Stimulated activated naive B cell treated with anti-CD40 and anti-IgM and Interleukin-4, amounts not matched to agents 10 μg/mL and 1 μg/mL and 100 μg/mL, for 72 hours (primary cell): ENCODE data around the gene ARVCF.

Experiments used
- ATAC-seq, 2 donors: fragments of 150-1000 bp; cut with Tn5 transposase; replicated peaks; 2 replicates each; pipeline ENCODE4 v1.10.0; 2021; ENCODE audit warnings: moderate library complexity in 1 of 2
- DNase-seq: peaks from one replicate; pipeline ENCODE4 v3.0.0; 2021
- H3K27ac Mint-ChIP-seq: one replicate; pipeline ENCODE4 v1.8.0; 2022; ENCODE audit warnings: mild to moderate bottlenecking, mixed read lengths
- H3K27me3 Mint-ChIP-seq, 2 donors: one replicate each; pipeline ENCODE4 v1.8.0; 2022; ENCODE audit warnings: mixed read lengths in 2 of 2
- H3K36me3 Mint-ChIP-seq, 2 donors: one replicate each; pipeline ENCODE4 v1.8.0; 2022; ENCODE audit warnings: mixed read lengths in 2 of 2, mild to moderate bottlenecking in 1 of 2
- H3K4me1 Mint-ChIP-seq, 2 donors: one replicate each; pipeline ENCODE4 v1.8.0; 2022; ENCODE audit warnings: mixed read lengths in 2 of 2, mild to moderate bottlenecking in 1 of 2
- H3K4me3 Mint-ChIP-seq, 2 donors: one replicate each; pipeline ENCODE4 v1.8.0; 2022; ENCODE audit warnings: mild to moderate bottlenecking in 2 of 2, mixed read lengths in 2 of 2, moderate library complexity in 1 of 2
- H3K9me3 Mint-ChIP-seq, 2 donors: one replicate each; pipeline ENCODE4 v1.8.0; 2022; ENCODE audit warnings: mixed read lengths in 2 of 2, mild to moderate bottlenecking in 1 of 2

Gene ARVCF

DNA sequence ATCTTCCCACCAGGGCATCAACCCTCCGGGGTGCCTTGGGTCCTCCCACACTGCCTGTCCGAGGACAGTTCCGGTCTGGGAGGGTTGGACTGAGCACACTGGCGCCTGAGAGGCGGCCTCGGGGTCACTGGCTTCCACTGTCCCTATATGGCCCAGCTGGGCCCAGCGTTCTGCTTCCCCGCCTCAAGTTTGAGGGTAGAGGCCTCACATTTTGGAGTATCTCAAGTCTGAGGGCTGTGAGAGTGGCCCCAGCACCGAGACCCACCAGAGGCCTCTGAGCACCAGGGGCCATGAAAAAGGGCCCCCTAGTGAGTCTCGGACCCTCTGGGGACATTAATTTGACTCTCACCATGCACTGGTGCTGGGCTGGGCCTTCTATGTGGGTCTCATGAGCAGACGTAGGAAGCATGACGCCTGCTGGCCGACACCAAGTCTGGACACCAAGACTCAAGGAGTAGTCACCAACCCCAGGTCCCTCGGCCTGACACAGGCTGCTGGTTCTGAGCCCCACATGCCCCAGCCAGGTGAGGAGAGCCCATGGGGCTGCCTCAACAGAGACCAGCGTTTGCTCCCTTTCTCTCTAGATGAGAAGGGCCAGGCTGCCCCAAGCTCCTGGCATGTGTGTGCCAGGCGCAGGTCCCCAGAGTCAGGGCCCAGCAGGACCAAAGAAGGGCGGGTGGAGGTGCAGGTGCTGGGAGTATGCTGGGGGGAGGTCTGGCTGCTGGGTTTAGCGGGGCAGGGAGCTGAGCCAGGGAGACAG is 27.5 kb downstream of the ARVCF start:
- no peaks in the 10 kb centered on the region for H3K36me3 Mint-ChIP-seq
- ATAC-seq: no peak
- no peaks in the 10 kb centered on the region for H3K9me3 Mint-ChIP-seq
- no peak overlapping the region for H3K4me3 Mint-ChIP-seq
- H3K27me3 Mint-ChIP-seq: peaks cover 0 to 11% of the 10 kb centered on the region in 2 donors
- no peak for DNase-seq
- H3K27ac Mint-ChIP-seq: no peak overlapping the region
- H3K4me1 Mint-ChIP-seq: peaks cover 7 to 17% of the 10 kb centered on the region in 2 donors

DNA sequence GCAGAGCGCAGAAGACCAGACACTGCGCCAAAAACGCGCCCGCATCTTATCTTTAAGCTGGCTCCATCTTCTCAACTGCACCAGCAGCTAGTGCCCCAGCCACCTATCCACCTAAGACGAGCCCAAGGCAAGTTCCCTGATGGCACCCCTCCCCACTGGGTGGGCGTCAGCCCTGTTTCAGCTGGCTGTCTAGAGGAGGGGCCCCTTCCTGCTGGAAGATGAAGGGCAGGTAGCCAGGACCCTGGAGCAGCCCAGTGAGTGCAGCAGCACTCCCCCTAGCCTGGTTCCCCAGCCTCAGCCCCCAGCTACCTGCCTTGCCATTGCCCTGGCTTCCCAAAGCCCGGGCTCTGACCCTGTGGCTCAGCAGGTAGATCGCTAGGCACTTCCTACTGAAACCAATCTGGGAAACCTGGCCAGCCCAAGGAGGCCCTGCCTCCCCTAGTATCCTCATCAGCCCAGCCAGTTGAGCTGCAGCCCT is 28.3 kb downstream of the ARVCF start:
- ATAC-seq (no peak), DNase-seq (no peak)
- Mint-ChIP-seq H3K4me1 (peaks cover 6 to 17% of the 10 kb centered on the region in 2 donors), H3K36me3 (no peaks in the 10 kb centered on the region), H3K9me3 (no peaks in the 10 kb centered on the region), H3K27me3 (peaks cover 0 to 5% of the 10 kb centered on the region in 2 donors), H3K4me3 (peak overlapping the region in 1 of 2 donors; percentile 62), H3K27ac (no peak overlapping the region)

DNA sequence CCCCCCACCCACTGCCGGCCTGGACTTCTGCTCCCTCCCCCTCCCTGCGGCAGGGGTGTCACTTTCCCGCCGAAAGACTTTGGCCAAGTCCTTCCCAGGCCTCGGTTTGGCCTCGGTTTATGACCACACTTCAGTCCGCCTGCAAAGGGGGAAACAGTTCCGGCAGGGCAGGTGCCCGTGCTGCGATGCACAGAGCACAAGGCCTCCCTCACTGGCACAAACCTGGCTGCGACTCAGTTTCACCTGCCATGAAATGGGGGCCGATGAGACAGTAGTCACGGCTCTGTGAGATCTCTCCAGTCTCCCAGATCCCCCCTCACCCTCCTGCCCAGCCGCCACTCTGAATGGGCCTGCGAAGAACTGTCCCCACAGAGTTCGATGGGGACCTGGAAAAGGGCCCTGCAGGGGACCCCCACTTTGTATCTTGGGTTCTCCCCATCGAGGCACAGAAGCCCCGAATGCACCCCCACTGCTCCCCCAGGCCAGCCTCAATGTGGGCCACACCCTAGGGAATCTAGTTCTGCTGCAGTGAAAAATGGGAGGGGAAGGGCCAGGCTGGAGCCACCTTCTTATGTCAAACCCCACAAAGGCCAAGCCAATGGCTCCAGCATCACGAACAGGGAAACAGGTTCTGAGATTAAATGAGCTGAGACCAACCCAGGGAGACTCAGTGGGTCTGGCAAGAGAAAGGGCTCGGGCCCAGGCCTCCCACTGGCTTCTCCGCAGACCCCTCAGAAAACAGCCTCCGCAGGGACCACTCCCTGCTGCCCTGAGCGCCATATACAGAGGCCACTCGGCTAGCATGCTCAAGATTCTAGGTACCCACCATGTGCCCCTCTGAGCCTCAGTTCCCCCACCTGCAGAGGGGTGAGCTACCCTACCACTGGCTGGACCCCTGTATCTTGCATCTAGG is 29.0 kb downstream of the ARVCF start:
- no peak overlapping the region for H3K27ac Mint-ChIP-seq
- no peaks in the 10 kb centered on the region for H3K9me3 Mint-ChIP-seq
- peak overlapping the region; percentile 37 to 62 for H3K4me3 Mint-ChIP-seq
- H3K27me3 Mint-ChIP-seq: peaks cover 0 to 5% of the 10 kb centered on the region in 2 donors
- no peaks in the 10 kb centered on the region for H3K36me3 Mint-ChIP-seq
- peaks cover 6 to 17% of the 10 kb centered on the region in 2 donors for H3K4me1 Mint-ChIP-seq
- DNase-seq (no peak), ATAC-seq (no peak)

DNA sequence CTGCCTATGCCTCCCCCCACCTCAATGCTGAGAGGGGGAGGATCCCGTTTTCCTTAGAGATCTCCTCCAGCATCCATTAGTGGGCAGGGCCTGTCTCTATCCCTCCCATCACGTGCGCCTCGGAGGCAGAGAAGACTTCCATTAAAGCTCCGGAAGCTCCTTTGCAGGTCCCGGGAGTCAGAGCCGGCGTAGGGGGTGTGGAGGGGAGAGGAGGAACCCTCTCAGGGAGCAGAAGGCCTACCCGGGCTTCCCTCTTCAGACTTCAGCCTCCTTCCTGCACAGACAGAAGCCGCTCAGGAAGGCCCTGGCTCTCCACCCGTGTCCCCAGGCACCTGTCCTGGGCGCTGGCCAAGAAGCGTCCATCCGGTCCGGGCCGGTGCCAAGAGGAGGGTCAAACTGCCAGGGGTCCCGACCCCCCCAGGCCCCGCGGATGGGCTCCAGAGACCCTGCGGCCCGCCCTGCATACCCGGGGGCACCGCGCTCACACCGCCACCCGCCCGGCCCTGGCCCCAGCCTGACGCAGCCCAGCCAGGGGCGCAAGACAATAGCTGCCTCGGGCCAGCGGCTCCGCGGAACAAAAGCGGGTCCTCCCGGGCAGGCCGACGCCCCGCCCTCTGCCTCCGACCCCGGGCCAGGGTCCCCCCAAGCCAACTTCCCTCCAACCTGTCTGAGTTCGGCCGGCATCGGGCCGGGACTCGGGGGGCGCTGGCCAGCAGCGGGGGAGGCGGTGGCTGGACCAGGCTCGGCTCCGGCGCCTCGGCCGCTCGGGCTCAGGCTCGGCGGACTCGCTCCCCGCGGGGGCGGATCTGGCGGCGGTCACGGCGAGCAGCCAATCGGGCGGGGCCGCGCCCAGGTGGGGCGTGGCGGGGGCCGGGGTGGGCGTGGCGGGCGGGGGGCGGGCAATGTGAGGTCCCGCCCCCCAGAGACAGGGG is 29.9 kb downstream of the ARVCF start:
- H3K4me3 Mint-ChIP-seq: peak overlapping the region; percentile 60 to 77
- ATAC-seq: peak; percentile 89 to 93
- H3K4me1 Mint-ChIP-seq: peaks cover 6 to 17% of the 10 kb centered on the region in 2 donors
- no peaks in the 10 kb centered on the region for H3K9me3 Mint-ChIP-seq
- DNase-seq: peak; percentile 61
- no peak overlapping the region for H3K27ac Mint-ChIP-seq
- no peaks in the 10 kb centered on the region for H3K36me3 Mint-ChIP-seq
- H3K27me3 Mint-ChIP-seq: peaks cover 0 to 5% of the 10 kb centered on the region in 2 donors

DNA sequence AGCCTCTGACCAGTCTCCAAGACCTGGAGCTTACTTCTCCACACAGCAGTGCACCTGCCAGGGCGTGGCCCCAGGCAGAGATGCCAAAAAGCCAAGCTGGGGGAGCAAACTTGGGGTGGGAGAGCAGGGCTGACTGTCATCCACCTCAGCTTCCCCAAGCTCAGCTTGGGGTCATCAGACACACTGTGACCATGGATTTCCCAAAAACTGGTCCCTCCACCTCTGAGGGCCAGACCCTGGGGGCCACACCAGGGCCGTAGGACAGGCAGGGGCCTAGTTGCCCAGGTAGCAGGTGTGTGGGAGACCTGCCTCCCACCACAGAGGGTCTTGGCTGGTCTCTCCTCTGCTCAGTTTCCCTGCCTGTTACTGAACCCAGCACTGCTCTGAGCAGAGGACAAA is 30.6 kb downstream of the ARVCF start:
- Mint-ChIP-seq H3K9me3 (no peaks in the 10 kb centered on the region), H3K27ac (no peak overlapping the region), H3K36me3 (no peaks in the 10 kb centered on the region), H3K27me3 (peaks cover 0 to 5% of the 10 kb centered on the region in 2 donors), H3K4me1 (peaks cover 6 to 17% of the 10 kb centered on the region in 2 donors), H3K4me3 (peak overlapping the region in 1 of 2 donors; percentile 60)
- no peak for ATAC-seq
- no peak for DNase-seq

DNA sequence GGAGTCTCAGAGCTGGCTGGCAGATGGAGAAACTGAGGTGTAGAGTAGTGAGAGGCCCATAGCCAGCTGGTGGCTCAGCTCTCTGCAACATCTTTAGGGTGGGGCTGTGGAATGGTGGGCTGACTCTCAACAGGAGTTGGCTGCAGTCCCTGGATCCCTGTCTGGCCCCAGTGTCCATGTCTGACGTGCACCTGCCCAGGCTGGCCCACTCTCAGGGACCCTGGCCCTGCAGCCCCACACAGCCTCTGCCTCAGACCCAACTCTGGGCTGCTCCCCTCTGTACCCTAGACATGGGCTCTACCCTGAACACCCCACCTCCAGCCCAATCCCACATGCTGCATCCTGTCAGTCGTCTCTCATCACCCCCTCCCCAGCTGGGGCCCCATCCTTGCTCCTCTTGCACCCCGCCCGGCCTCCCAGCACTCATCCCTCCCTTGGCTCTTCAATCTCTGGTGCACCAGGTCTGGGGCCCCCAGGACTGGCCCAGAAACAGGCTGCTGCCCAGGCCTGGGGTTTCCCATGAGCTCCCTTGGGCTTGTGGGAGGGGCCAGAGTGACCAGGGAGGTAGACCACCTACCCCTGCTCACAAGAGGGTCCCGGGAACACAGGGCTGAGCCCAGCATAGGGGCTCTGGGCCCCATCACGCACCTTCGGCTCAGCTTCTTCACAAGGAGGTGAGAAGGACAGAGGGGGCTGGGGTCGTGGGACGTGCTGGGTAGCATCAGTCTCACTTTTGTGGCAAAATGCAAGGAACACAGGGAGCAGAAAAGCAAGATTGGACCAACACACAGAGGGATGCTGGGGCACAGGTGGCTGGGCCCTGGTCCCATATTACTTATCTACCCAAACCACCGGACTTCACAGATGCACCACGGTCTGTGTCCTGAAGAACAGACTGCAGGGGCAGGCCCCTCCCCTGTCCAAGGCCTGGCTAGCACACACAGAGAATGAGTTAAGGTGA is 31.5 kb downstream of the ARVCF start:
- ATAC-seq: no peak
- H3K27me3 Mint-ChIP-seq: peaks cover 0 to 5% of the 10 kb centered on the region in 2 donors
- H3K9me3 Mint-ChIP-seq: no peaks in the 10 kb centered on the region
- no peak overlapping the region for H3K27ac Mint-ChIP-seq
- no peak for DNase-seq
- H3K36me3 Mint-ChIP-seq: no peaks in the 10 kb centered on the region
- no peak overlapping the region for H3K4me3 Mint-ChIP-seq
- peaks cover 6 to 17% of the 10 kb centered on the region in 2 donors for H3K4me1 Mint-ChIP-seq

DNA sequence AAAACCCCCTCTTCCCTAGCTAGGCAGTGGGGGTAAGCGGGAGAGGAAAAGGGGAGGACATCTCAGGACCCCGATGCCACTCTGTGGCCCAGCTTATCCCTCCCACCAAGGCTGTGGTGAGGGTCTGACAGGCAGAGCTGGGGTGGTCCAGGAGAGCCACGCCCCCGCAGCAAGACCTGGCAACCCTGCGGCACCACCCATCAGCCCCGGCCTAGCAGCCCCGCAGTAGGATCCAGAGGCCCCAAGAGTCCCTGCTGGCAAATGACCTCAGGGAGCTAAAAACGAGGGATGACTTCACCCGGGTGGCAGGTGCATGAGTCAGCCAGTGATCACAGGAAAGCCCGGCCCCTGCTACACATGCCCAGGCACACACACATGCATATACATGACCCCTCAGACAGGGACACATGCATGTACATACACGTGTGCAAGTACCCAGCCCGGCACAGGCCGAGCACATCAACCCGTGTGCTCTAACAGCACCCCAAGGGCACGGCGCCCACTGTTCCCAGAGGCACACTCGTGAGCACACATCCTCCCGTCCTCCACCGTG is 32.3 kb downstream of the ARVCF start:
- DNase-seq: no peak
- H3K9me3 Mint-ChIP-seq: no peaks in the 10 kb centered on the region
- H3K27ac Mint-ChIP-seq: no peak overlapping the region
- peaks cover 0 to 5% of the 10 kb centered on the region in 2 donors for H3K27me3 Mint-ChIP-seq
- no peaks in the 10 kb centered on the region for H3K36me3 Mint-ChIP-seq
- H3K4me1 Mint-ChIP-seq: peaks cover 6 to 17% of the 10 kb centered on the region in 2 donors
- no peak overlapping the region for H3K4me3 Mint-ChIP-seq
- ATAC-seq: peak in 1 of 2 donors; percentile 28

DNA sequence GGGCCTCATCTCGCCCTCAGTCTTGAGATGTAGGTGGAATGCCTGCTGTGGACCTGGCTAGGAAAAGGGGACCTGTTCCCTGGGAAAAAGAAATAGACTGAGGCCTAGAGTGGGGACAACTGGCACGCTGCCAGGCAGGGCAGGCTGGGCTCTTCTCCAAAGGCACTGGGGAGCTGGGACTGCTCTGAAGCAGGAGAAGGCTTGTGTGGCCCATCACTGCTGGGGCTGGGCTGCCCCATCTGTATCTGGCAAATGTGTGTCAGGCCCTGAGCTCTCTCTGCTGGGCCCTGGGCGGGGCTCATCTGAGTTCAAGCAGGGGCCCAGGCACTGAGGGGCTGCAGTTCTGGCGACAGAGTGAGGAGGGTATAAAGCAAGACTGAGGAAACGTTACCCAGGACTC is 32.9 kb downstream of the ARVCF start:
- no peaks in the 10 kb centered on the region for H3K36me3 Mint-ChIP-seq
- no peak overlapping the region for H3K4me3 Mint-ChIP-seq
- no peak for ATAC-seq
- H3K4me1 Mint-ChIP-seq: peaks cover 6 to 17% of the 10 kb centered on the region in 2 donors
- no peak for DNase-seq
- peaks cover 0 to 5% of the 10 kb centered on the region in 2 donors for H3K27me3 Mint-ChIP-seq
- H3K9me3 Mint-ChIP-seq: no peaks in the 10 kb centered on the region
- no peak overlapping the region for H3K27ac Mint-ChIP-seq

DNA sequence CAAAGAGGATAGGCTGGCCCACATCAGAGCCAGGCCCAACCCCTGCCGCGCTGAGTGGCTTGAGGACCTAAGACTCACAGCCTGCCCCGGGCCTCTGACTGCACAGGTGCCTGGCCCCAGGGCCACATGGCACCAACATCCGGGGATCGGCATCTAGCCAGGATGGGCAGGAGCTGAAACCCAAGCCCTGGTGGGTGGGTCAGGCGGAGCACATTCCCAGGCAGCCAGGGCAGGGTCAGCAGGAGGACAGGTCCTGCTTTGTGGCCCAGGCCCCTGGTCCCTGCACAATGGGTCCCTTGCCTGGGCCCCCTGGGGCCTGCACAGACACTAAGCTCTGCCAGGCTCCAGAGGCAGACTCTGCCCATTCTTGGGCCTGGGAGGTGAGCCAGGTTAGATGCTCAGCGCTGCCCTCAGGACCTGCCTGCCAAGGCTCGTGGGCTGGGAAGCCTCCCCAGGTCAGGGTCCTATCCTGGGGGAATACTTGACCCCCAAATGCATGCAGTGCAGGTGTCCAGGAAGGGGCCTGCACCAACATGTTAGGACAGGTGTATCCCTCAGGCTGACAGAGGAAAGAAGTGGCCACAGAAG is 33.5 kb downstream of the ARVCF start:
- Mint-ChIP-seq H3K36me3 (no peaks in the 10 kb centered on the region), H3K27ac (no peak overlapping the region), H3K9me3 (no peaks in the 10 kb centered on the region), H3K4me3 (no peak overlapping the region), H3K4me1 (peaks cover 6 to 17% of the 10 kb centered on the region in 2 donors), H3K27me3 (peaks cover 0 to 5% of the 10 kb centered on the region in 2 donors)
- no peak for ATAC-seq
- no peak for DNase-seq

DNA sequence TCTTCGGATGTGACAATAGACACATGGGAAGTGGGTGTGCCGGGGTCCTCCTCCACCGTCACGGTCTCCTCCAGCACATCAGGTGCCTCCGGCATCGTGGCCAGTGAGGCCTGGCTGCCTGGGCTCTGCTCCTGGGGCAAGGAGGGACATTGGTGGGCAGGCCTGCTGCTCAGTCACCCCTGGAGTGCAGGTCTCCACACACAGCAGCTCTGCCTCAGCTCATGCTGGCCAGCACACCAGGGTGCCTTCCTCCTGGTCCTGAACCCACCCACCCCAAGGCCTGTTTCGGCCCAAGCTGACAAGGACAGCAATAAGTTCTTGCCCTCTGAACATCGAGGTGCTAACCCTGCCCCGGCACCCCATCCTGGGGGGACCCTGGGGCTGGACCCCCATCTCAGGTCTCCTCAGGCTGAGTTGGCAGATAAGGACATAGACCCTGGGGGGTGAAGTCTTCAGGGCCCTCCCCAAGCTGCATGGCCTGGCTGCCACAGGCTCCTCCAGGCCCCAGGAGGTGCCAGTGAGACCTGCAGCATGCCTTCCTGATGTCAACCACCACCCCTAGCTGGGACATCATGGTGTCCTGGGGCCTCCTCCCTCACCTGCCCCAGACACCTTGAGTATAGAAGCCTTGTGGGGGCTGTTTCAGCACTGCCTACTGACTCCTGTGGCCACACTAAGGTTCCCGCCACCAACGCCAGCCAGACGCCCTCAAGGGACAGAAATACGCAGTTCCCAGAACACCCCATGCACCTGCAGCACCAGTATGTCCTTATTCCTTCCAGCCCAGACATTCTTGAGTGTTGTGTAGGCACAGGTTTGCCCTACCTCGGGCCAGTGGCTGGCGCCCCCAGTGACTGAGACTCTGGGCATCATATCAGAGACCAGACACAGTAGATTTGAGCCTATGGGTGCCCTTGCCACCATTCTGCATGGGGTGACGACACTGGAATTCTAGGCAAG is 34.4 kb downstream of the ARVCF start:
- ATAC-seq (no peak), DNase-seq (no peak)
- no peak overlapping the region for H3K27ac Mint-ChIP-seq
- peaks cover 6 to 17% of the 10 kb centered on the region in 2 donors for H3K4me1 Mint-ChIP-seq
- H3K27me3 Mint-ChIP-seq: peaks cover 0 to 5% of the 10 kb centered on the region in 2 donors
- H3K36me3 Mint-ChIP-seq: no peaks in the 10 kb centered on the region
- H3K9me3 Mint-ChIP-seq: no peaks in the 10 kb centered on the region
- H3K4me3 Mint-ChIP-seq: no peak overlapping the region

DNA sequence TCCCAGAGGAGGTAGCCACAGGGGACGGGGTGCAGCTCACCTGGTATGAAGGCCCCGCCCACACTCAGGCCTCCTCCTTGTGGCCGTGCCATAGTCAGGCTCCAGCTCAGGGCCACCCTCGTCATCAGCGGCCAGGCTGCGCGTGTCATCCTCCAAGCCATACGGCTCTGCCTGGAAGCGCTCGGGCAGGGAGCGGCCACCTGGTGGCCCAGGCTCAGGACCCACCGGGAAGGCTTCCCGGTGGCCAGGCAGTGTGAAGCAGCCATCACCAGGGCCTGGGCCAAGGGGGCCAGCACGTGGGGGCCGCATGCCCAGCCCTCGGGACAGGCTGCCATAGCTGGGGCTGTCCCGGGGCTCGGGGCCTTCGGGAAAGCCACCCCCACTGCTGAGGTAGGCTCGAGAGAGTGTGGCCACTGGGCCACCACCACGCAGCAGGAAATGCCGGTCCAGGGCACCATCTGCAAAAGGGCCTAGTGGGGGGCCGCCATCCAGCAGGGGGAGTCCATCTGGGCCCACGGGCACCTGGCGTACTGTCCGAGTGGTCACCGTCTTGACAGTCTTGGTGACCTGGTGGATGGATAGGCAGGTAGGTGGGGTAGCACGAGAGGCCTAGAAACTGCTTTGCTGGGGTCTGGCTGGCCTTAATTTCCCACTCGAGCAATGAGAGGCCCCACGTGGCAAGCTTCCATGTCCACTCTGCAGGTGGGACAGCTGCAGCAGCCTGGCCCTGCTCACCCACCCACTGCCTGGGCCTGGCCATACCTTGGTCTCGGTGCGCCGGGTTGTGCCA is 35.3 kb downstream of the ARVCF start:
- no peaks in the 10 kb centered on the region for H3K9me3 Mint-ChIP-seq
- no peak overlapping the region for H3K4me3 Mint-ChIP-seq
- ATAC-seq (no peak), DNase-seq (no peak)
- peaks cover 0 to 5% of the 10 kb centered on the region in 2 donors for H3K27me3 Mint-ChIP-seq
- no peak overlapping the region for H3K27ac Mint-ChIP-seq
- peaks cover 5 to 15% of the 10 kb centered on the region in 2 donors for H3K4me1 Mint-ChIP-seq
- H3K36me3 Mint-ChIP-seq: no peaks in the 10 kb centered on the region
